ENCODE measurements around the gene LRRC7. TPM values are rescaled to one million over a fixed set of nuclear protein-coding genes. Genes with fewer than 3 reads are reported as not detected.

LRRC7 gene
- total and polyA plus RNA-seq, 2 of the 13 experiments (the other 11 are each of a cell fraction or from before 2014, with no cell fraction given): not detected

GRCh38 chr1:69777423-69777822, 209.7 kb downstream of the LRRC7 start (continued):
- no peak for TF ChIP-seq ETV6 (CRISPR knock-in tag; conservative IDR thresholded peaks at IDR 0.05)
- no peak for TF ChIP-seq ZFY (CRISPR knock-in tag; IDR thresholded peaks at IDR 0.05)
- TF ChIP-seq ARID3A (IDR thresholded peaks at IDR 0.05; ENCODE audit: low read depth, low read length): no peak
- TF ChIP-seq TGIF2 (CRISPR knock-in tag; IDR thresholded peaks at IDR 0.05): no peak

- Histone ChIP-seq H3K9ac (ENCODE audit: insufficient read depth, low read depth, low read length) (no peak overlapping the region), H3K4me3 (replicated peaks in 1 of 3; ENCODE audit: insufficient read depth in 1 of 3, low read depth in 2 of 3, low read length in 3 of 3) (no peak overlapping the region), H3K27ac (ENCODE audit: extremely low read length, insufficient read depth, low read length) (no peak overlapping the region), H3K79me2 (ENCODE audit: insufficient read depth, low read length) (no peaks in the 10 kb centered on the region), H3K27me3 (ENCODE audit: control insufficient read depth in 1 of 2, insufficient read depth in 2 of 2, low read length in 2 of 2) (no peaks in the 10 kb centered on the region), H3K36me3 (replicated peaks in 1 of 2; ENCODE audit: control insufficient read depth in 1 of 2, insufficient read depth in 2 of 2, low read length in 2 of 2) (no peaks in the 10 kb centered on the region), H2AFZ (ENCODE audit: low read length) (no peak overlapping the region), H3K9me3 (ENCODE audit: low read length) (no peaks in the 10 kb centered on the region), H3K4me1 (ENCODE audit: insufficient read depth, low read length) (no peaks in the 10 kb centered on the region), H3K4me2 (ENCODE audit: low read depth, low read length) (no peak overlapping the region), H4K20me1 (ENCODE audit: insufficient read depth, low read length) (no peaks in the 10 kb centered on the region)
- CTCF ChIA-PET (ENCODE audit: low intra/inter-chr PET ratio, low total read pairs): no interaction called here
- POLR2A ChIA-PET: no interaction called here
- in situ Hi-C loops (cut with HindIII; ENCODE audit: extremely low pct_ligation_motif_present, low pct_unique_long_range_greater_than_20kb) (no loop called here), intact Hi-C loops (cut with micrococcal nuclease; ENCODE audit: unreplicated experiment) (no loop called here)
- no peak for FAIRE-seq
- no TSS peak for BruUV-seq (replicated peaks)
- no peak for ATAC-seq
- no peak for DNase-seq (ENCODE audit: low spot score)
- TF ChIP-seq REL (CRISPR knock-in tag; conservative IDR thresholded peaks at IDR 0.05): no peak
- TF ChIP-seq ATF6 (CRISPR knock-in tag; conservative IDR thresholded peaks at IDR 0.05): no peak
- no peak for TF ChIP-seq ZMAT5 (CRISPR knock-in tag; IDR thresholded peaks at IDR 0.05; ENCODE audit: borderline replicate concordance, low read depth)
- TF ChIP-seq RCOR2 (CRISPR knock-in tag; IDR thresholded peaks at IDR 0.05): no peak
- no peak for TF ChIP-seq ZNF253 (CRISPR knock-in tag; IDR thresholded peaks at IDR 0.05; ENCODE audit: borderline replicate concordance)
- no peak for TF ChIP-seq GPN1 (CRISPR knock-in tag; IDR thresholded peaks at IDR 0.05; ENCODE audit: borderline replicate concordance)
- no peak for TF ChIP-seq ZNF570 (CRISPR knock-in tag; IDR thresholded peaks at IDR 0.05; ENCODE audit: borderline replicate concordance)
- no peak for TF ChIP-seq KLF11 (CRISPR knock-in tag; IDR thresholded peaks at IDR 0.05)
- no peak for TF ChIP-seq GLMP (CRISPR knock-in tag; IDR thresholded peaks at IDR 0.05; ENCODE audit: borderline replicate concordance)
- no peak for TF ChIP-seq ZNF652 (CRISPR knock-in tag; IDR thresholded peaks at IDR 0.05; ENCODE audit: borderline replicate concordance, low read depth)
- TF ChIP-seq MYC (CRISPR knock-in tag; IDR thresholded peaks at IDR 0.05; ENCODE audit: borderline replicate concordance): no peak
- no peak for TF ChIP-seq JUN (CRISPR knock-in tag; IDR thresholded peaks at IDR 0.05)
- TF ChIP-seq TMF1 (CRISPR knock-in tag; IDR thresholded peaks at IDR 0.05; ENCODE audit: low read depth): no peak
These were observed 210.2 kb downstream of the LRRC7 start for GRCh38 chr1:69777971-69778370.

Data from HepG2 (cell line).